Measurements from ENCODE around the gene NFATC1.
A peak's percentile ranks its signal among the peaks of the same experiment; 100 is the strongest.

Gene NFATC1

DNA sequence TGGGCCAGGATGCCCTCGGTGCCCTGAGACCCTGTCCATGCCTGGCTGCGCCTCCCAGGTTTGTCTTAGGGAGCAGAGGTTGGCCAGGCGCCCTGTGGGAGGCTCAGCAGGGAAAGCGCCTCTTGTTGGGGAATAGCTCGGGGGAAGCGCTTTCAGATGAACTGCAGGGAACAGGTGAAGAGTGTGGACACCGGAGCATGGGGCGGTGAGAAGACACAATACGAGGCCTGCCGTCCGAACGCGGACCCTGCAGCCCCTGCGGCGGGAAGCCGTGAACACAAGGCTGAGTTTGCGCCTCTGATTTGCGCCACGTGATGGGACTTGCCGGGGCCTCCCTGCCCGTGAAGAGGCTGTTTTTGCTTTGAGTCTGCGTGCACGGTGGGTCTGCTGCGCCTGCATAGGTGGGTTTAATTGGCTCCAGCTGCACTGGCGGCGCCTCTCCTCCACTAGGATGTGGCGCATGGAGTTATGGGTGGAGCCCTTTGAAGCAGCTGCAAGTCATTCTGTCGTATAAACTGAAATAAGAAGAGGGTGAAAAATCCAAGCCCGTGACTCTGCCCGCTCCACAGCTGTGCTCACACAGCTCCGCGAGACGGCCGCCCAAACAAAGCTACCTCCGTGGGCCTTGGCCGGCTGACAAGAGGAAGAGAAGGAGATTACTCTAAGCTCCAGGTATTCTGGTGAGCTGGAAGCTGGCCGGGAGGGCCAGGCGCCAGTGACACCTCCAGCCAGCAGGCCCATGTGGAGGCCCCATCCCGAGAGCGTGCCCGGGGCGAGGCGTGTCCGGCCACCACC, 180.4 kb downstream of the NFATC1 start:
- no peak for TF ChIP-seq CTCF (IDR thresholded peaks at IDR 0.05; ENCODE audit: poor library complexity, severe bottlenecking)
- peaks cover 1% of the 10 kb centered on the region for H3K4me1 ChIP-seq (ENCODE audit: insufficient read depth, poor library complexity, severe bottlenecking)
- no peak for ATAC-seq (ENCODE audit: low read depth)
- no peak overlapping the region for H3K4me3 ChIP-seq (ENCODE audit: severe bottlenecking)
- H3K27ac ChIP-seq (ENCODE audit: poor library complexity, severe bottlenecking), result no peak overlapping the region
- DNase-seq (ENCODE audit: low spot score), result peak; percentile 28
- H3K27me3 ChIP-seq (ENCODE audit: insufficient read depth, poor library complexity, severe bottlenecking), result no peaks in the 10 kb centered on the region
- peaks cover 8% of the 10 kb centered on the region for H3K9me3 ChIP-seq (ENCODE audit: severe bottlenecking)
- H3K36me3 ChIP-seq (ENCODE audit: low read depth), result no peaks in the 10 kb centered on the region

DNA sequence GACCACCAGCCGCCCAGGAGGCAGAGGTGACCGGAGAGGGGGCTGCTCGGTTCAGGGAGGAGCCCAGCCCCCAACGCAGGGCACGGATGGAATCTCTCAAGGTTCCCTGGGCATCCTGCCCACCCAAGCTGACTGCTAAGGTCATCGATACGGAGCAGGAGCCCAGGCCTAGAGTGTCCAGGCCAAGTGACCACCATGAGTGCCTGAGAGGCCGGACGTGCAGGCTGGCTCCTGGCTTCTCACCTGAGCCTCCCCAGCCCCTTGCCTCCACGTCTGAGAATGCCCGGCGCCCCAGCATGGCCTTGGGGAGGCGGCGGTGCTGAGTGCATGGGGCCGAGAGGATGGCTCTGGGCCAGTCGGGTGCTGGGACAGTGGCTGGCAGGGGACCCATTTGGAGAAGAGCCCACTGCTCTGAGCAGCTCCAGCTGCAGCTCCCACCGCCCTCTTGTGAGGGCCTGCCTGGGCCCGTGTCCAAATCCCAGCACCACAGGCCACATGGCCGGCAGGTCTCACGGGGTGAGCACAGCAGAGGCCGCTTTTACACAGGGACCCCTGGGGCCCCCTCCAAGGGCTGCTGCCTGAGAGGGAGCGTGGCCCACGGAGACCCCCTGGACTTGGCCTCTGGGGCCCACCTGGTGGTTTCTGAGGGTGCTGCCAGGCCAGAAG, 181.1 kb downstream of the NFATC1 start:
- no peaks in the 10 kb centered on the region for H3K4me1 ChIP-seq (ENCODE audit: insufficient read depth, poor library complexity, severe bottlenecking)
- no peak overlapping the region for H3K27ac ChIP-seq (ENCODE audit: poor library complexity, severe bottlenecking)
- no peaks in the 10 kb centered on the region for H3K27me3 ChIP-seq (ENCODE audit: insufficient read depth, poor library complexity, severe bottlenecking)
- ATAC-seq (ENCODE audit: low read depth), result no peak
- no peaks in the 10 kb centered on the region for H3K36me3 ChIP-seq (ENCODE audit: low read depth)
- peaks cover 8% of the 10 kb centered on the region for H3K9me3 ChIP-seq (ENCODE audit: severe bottlenecking)
- no peak for DNase-seq (ENCODE audit: low spot score)
- TF ChIP-seq CTCF (IDR thresholded peaks at IDR 0.05; ENCODE audit: poor library complexity, severe bottlenecking), result no peak
- no peak overlapping the region for H3K4me3 ChIP-seq (ENCODE audit: severe bottlenecking)

DNA sequence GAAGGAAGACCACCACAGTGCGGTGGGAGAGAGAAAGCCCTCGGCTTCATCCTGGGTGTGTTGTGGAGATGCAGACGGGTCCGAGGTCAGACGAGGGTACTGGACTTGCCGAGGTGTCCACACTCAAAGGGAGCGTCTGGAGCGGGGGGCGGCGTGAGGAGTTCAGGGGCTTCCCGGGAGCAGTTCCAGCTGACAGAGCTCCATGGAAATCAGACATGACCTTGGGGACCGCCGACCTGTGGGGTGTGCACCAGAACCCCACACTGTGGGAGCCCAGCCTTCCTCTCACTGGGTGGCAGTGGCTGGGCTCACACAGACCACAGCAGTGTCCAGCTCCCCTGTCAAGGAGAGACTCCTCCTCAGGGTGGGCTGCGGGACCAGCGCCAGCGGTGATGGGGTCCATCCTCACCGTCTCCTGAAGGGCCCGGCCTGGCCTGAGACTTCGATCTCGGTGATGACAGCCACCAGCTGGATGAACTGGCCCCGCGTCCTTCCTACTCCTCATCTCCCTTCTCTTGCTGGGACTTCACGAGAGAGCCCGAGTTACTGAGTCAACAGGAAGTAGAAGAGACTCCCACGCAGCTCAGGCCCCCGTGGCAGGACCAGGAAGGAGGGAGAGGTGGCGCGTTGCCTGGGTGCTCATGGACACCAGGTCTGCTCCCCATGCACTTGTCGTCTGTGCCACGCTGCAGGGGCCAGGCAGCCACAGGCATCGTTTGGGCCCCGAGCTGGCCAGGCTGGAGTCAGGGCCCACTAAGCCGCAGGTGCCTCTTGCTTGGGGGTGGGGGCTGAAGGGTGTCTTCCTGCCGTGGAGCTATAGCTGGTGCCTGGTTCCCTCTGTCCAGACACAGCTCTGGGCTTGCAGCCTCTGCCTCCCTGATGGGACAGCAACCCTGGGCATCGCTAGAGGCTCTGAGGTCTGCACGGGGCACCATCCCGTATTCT, 182.0 kb downstream of the NFATC1 start:
- Histone ChIP-seq H3K4me3 (ENCODE audit: severe bottlenecking) (no peak overlapping the region), H3K9me3 (ENCODE audit: severe bottlenecking) (peaks cover 6% of the 10 kb centered on the region), H3K4me1 (ENCODE audit: insufficient read depth, poor library complexity, severe bottlenecking) (no peaks in the 10 kb centered on the region), H3K27me3 (ENCODE audit: insufficient read depth, poor library complexity, severe bottlenecking) (no peaks in the 10 kb centered on the region), H3K27ac (ENCODE audit: poor library complexity, severe bottlenecking) (no peak overlapping the region), H3K36me3 (ENCODE audit: low read depth) (no peaks in the 10 kb centered on the region)
- 0 out of 3 replicates have a peak, but pooled peaks have one; percentile 11 for ATAC-seq (ENCODE audit: low read depth)
- no peak for TF ChIP-seq CTCF (IDR thresholded peaks at IDR 0.05; ENCODE audit: poor library complexity, severe bottlenecking)
- peak; percentile 47 for DNase-seq (ENCODE audit: low spot score)

GRCh38 chr18:79578396-79579260, 182.9 kb downstream of the NFATC1 start:
- ATAC-seq (ENCODE audit: low read depth) (no peak), DNase-seq (ENCODE audit: low spot score) (no peak)
- Histone ChIP-seq H3K9me3 (ENCODE audit: severe bottlenecking) (no peaks in the 10 kb centered on the region), H3K4me1 (ENCODE audit: insufficient read depth, poor library complexity, severe bottlenecking) (no peaks in the 10 kb centered on the region), H3K27ac (ENCODE audit: poor library complexity, severe bottlenecking) (no peak overlapping the region), H3K36me3 (ENCODE audit: low read depth) (no peaks in the 10 kb centered on the region), H3K27me3 (ENCODE audit: insufficient read depth, poor library complexity, severe bottlenecking) (no peaks in the 10 kb centered on the region), H3K4me3 (ENCODE audit: severe bottlenecking) (no peak overlapping the region)
- no peak for TF ChIP-seq CTCF (IDR thresholded peaks at IDR 0.05; ENCODE audit: poor library complexity, severe bottlenecking)
